Right ventricle myocardium superior (tissue), 1 donor: Measurements from ENCODE around the gene MMP15. TPM values are rescaled to one million over a fixed set of nuclear protein-coding genes. Genes with fewer than 3 reads are reported as not detected.
"Not testable (repeated sequence)": the region's sequence is repeated elsewhere in the genome, so short reads cannot be mapped to it uniquely, and the experiment has no call there.

Experiments used
- ATAC-seq: fragments of 200-7000 bp; cut with Tn5 transposase; one replicate; pipeline ENCODE4 v1.9.1; 2020; ENCODE audit warnings: mild to moderate bottlenecking; ENCODE audit not compliant: poor library complexity
- DNase-seq: peaks from one replicate; pipeline ENCODE4 v3.0.0-alpha.2; 2020
- intact Hi-C: fragments of 100-400 bp; cut with DNase I; formaldehyde crosslinking; loops from one replicate; pipeline ENCODE4 v1.11.2; 2022
- total RNA-seq: library from RNA; stranded (reverse); fragmentation: NEBNext Ultra II Directional; extraction: Animal tissue kit (Norgen Biotek cat#: 25700); gene quantifications from one replicate; pipeline ENCODE4 v1.2.1, GENCODE V29; 2021
- donor health status: DM: no; HTN: yes; CAD: no; lungs with severe emphysema.

The MMP15 gene
- total RNA-seq, 1 donor from 2014 or later, result 55.2 TPM

DNA sequence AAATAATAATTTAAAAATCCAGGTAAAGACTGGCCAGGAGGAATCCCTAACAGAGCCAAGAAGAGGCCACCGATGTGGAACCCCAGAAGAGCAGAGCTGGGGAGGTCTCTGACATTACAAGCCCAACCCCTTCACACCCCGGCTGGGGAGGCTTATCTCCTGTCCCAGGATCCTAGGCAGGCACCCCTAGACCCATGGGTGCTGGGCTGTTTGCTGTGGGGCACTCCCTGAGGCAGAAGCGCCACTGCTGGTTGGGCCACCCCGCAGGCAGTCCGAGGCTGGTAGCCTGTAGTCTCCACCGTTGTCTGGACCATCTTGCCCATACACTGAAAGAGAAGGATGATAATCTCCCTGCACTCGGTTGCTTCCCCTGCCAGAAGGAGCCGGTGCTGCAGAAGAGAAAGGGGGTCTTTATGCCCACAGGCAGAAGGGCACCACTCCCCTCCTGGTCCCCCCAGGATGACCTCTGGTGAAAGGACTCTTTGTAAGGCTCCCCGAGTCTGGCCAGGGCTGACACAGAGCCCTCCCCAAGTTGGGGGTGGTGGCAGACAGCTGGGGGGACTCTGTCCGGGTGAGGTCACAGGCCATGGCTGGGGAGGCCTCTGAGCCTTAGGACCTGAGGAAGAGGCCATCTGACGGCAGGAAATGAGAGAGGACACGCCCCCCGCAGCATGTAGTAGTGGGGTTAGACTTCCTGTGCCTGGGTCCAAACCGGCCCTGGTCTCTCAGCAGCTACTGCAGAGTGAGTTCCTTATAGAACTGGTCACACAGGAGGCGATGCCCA is 69.4 kb downstream of the MMP15 start:
- ATAC-seq (no peak), DNase-seq (peak; percentile 24)
- intact Hi-C loops, result no loop called here

DNA sequence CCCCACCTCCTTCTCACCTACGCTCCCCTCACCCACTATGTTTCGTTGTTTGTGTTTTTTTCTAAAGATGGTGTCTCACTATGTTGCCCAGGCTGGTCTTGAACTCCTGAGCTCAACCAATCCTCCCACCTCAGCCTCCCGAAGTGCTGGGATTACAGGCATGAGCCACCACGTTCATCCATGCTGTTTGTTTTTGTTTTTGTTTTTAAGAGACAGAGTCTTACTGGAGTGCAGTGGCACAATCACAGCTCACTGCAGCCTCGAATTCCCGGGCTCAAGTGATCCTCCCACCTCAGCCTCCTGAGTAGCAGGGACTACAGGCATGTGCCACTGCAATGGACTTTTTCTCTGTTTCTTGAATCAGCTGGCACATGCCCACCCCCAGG is 70.0 kb downstream of the MMP15 start:
- intact Hi-C loops, DNase-seq, ATAC-seq: not testable (repeated sequence)

DNA sequence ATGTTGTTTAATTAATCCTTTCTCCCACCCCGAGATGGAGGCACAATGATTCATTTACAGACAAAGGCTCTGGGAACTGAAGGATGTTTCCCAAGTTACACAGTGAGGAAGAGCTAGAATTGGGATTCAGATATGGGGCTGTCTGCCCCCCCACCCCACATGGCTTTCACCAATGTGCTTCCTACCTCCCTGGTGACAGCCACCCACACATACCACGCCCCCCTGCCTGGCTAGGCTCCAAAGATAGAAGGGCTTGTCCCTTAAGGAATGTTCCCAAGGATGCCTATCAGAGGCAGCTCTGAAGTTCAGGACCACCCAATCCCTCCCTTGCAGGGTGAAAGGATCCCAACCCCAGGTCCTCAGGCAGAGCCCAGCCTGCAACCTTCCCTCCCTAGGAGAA is 70.7 kb downstream of the MMP15 start:
- intact Hi-C loops, result no loop called here
- ATAC-seq (no peak), DNase-seq (no peak)

Other genes starting within 250 kb of the MMP15 start
- 61.6 TPM for gene KIFC3, start 223.3 kb upstream of the MMP15 start, total RNA-seq
- not detected for gene CNGB1, start 54.6 kb upstream of the MMP15 start, total RNA-seq
- 8.1 TPM for gene ZNF319, start 25.1 kb upstream of the MMP15 start, total RNA-seq
- 32.1 TPM for gene USB1, start 24.3 kb upstream of the MMP15 start, total RNA-seq
- 34.2 TPM for gene CFAP20, start 103.6 kb downstream of the MMP15 start, total RNA-seq
- gene CSNK2A2, start 172.4 kb downstream of the MMP15 start, total RNA-seq, result 32.4 TPM